Caki2 (cell line): ENCODE data around the gene SOX9. TPM values are rescaled to one million over a fixed set of nuclear protein-coding genes. Genes with fewer than 3 reads are reported as not detected.
"Not testable (repeated sequence)": the region's sequence is repeated elsewhere in the genome, so short reads cannot be mapped to it uniquely, and the experiment has no call there.

Source experiments
- DNase-seq: peaks from one replicate; pipeline ENCODE4 v3.0.0-alpha.2; 2015; ENCODE audit warnings: low read depth
- in situ Hi-C: cut with HindIII; loops from 2 replicates; pipeline ENCODE4 v1.10.0; 2016; ENCODE audit warnings: low sequenced_read_pairs, low pct_unique_long_range_greater_than_20kb, mixed read lengths
- total RNA-seq: library from RNA; depleted of rRNA; stranded (reverse); fragments of >200 nt; shearing (Covaris generic); gene quantifications from 2 replicates; pipeline ENCODE4 v1.2.3, GENCODE V29; 2014; ENCODE audit warnings: low replicate concordance

The SOX9 gene
- total RNA-seq, 1 experiment from 2014 or later: 8.5 TPM

DNA sequence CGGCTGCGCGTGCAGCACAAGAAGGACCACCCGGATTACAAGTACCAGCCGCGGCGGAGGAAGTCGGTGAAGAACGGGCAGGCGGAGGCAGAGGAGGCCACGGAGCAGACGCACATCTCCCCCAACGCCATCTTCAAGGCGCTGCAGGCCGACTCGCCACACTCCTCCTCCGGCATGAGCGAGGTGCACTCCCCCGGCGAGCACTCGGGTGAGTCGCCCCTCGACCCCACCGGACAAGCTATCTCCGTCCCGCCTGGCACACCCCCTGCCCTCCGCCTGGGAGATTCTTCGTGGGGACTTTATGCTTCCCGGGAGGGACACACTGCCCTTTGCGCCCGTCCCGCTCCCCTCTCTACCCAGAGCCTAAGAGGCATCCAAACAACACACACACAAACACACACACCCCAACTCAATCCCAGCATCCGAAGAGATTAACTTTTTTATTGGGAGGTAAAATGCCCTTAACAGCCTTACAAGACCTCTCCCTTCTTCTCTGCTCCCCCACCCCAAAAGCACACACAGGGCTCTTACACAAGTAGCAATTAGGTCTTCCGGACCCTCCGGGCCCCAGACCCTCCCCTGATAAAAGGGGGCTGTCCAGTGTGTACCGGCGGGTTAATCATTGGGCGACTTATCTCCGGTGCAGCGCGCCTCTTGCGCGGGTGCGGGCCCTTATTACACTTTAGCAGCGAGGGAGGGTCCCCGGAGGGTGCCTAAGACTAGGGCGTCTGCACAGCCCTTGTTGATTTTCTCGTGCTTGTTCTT lies 2.1 kb downstream of the SOX9 start:
- no peak for DNase-seq
- in situ Hi-C loops: no loop called here

- DNase-seq: no peak
- in situ Hi-C loops: no loop called here
Observed at GRCh38 chr17:72123530-72124437, 3.0 kb downstream of the SOX9 start.

DNA sequence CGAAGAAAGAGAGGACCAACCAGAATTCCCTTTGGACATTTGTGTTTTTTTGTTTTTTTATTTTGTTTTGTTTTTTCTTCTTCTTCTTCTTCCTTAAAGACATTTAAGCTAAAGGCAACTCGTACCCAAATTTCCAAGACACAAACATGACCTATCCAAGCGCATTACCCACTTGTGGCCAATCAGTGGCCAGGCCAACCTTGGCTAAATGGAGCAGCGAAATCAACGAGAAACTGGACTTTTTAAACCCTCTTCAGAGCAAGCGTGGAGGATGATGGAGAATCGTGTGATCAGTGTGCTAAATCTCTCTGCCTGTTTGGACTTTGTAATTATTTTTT lies 3.6 kb downstream of the SOX9 start:
- in situ Hi-C loops: no loop called here

DNA sequence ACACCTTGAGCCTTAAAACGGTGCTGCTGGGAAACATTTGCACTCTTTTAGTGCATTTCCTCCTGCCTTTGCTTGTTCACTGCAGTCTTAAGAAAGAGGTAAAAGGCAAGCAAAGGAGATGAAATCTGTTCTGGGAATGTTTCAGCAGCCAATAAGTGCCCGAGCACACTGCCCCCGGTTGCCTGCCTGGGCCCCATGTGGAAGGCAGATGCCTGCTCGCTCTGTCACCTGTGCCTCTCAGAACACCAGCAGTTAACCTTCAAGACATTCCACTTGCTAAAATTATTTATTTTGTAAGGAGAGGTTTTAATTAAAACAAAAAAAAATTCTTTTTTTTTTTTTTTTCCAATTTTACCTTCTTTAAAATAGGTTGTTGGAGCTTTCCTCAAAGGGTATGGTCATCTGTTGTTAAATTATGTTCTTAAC lies 4.4 kb downstream of the SOX9 start:
- DNase-seq: no peak
- in situ Hi-C loops: no loop called here

More for the DNA sequence above, 3.6 kb downstream of the SOX9 start:
- DNase-seq: no peak

GRCh38 chr17:72125742-72126141 lies 4.9 kb downstream of the SOX9 start:
- no peak for DNase-seq
- in situ Hi-C loops: no loop called here

DNA sequence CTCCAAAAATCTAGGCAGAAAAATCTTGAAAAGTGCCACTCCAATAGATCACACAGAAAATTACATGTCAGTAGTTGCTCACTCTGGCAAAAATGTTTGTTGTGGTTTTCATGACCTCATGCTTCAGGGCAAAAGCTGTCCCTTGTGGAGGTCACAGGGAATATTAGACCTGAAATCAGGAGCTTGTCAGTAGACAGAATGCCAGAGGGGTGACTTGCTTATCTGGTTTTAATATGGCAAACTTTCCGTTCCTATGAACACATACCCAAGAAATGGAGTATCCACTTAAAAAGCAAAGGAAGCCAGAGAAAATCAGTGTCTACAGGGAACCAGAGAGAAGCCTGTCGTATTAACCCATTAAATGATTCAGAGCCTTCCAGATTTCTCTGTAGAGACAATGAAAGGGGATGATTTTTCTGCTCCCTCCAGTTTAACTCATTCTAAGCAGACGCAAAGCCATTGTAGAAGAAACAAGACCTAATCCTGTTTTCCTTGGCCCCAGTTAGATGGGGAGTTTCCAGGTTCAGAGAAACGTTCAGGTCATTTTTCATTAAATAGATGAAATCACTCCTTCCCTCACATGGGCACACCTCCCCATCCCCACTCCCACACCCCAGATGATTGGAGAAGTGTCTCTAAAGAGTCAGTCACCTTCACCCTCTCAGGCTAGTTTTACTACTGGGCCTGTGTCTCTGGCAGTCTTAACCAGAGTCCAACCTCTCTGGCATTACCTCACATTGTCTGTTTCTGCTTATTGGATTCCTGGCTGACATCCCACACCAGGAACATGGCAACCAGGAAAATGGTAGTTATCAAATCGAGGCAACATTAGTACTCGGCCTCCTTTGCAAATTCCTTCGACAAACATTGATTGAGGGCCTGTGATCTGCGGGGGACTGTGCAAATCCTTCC lies 6.0 kb downstream of the SOX9 start:
- peak; percentile 96 for DNase-seq
- in situ Hi-C loops: no loop called here

DNA sequence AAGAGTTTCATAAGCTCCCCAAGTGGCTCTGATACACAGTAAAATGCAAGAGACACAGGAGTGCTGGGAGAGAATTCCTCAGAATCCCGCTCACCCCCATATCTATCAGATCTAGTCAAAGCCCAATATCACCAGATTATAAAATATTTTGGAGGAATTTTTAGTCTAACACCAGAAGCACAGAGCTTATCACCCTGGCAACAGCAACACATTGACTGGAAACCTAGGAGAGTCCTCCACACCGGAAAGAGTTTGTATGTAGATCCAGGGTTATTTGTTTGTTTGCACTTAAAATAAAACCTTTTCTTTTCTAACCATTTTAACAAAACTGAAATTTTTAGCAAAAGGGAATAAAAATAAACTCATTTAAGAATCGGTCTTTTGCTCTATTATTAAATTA lies 7.2 kb downstream of the SOX9 start:
- in situ Hi-C loops: no loop called here
- no peak for DNase-seq

- peak; percentile 54 for DNase-seq
Observed at GRCh38 chr17:72134608-72135394, 14.0 kb downstream of the SOX9 start.

GRCh38 chr17:72135546-72136325 lies 14.9 kb downstream of the SOX9 start:
- in situ Hi-C loops: no loop called here

More at GRCh38 chr17:72134608-72135394, 14.0 kb downstream of the SOX9 start:
- in situ Hi-C loops: no loop called here

GRCh38 chr17:72136692-72137091 lies 15.9 kb downstream of the SOX9 start:
- in situ Hi-C loops: no loop called here
- peak; percentile 68 for DNase-seq

More at GRCh38 chr17:72135546-72136325, 14.9 kb downstream of the SOX9 start:
- DNase-seq: no peak

DNA sequence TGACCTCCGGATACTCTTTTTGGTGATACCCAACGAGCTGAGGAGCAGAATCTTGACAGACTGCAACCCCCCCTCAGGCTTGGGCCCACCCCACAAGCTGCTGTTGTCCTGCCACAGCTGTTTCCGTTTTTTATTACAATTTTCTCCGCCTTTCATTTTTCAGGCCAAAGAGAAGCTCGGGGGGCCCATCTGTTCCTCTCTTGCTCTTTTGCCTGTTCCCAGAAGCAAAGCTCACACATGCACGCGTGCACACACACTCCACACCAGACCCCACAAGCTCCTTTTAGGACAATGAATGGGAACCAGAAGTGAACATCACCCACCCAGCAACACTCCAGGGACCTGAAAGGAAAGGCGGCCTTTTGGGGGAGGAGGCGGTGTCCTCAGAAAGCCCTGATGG lies 16.3 kb downstream of the SOX9 start:
- no peak for DNase-seq
- in situ Hi-C loops: no loop called here

GRCh38 chr17:72139212-72139611 lies 18.4 kb downstream of the SOX9 start:
- no peak for DNase-seq
- in situ Hi-C loops: no loop called here

GRCh38 chr17:72141336-72141735 lies 20.5 kb downstream of the SOX9 start:
- in situ Hi-C loops: no loop called here

DNA sequence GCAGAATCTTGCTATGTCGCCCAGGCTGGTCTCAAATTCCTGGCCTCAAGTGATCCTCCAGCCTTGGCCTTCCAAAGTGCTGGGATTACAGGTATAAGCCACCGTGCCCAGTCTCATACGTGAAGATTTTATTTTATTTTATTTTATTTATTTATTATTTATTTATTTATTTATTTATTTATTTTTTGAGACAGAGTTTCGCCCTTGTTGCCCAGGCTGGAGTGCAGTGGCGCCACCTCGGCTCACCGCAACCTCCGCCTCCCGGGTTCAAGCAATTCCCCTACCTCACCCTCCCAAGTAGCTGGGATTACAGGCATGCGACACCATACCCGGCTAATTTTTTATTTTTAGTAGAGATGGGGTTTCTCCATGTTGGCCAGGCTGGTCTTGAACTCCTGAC lies 21.3 kb downstream of the SOX9 start:
- DNase-seq, in situ Hi-C loops: not testable (repeated sequence)

More at GRCh38 chr17:72141336-72141735, 20.5 kb downstream of the SOX9 start:
- no peak for DNase-seq

DNA sequence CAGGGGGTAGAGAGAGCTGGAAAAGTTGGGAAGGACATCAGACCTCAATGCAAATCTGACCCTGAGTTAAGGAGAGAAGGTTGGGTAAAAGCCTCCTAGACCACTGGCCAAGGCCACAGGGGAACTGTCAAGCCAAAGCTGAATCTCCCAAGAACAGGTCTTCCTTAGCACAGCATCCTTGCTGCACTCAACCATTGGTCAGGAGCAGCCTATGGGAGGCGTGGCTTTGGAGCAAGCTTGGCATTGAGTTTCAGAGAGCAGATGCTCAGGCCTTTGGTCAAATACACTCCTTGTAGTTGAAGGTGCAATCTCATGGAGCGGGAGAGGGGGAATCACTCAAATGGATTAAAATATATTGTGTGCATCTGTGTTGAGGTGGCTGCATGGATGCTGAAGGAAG lies 21.8 kb downstream of the SOX9 start:
- no peak for DNase-seq
- in situ Hi-C loops: no loop called here

DNA sequence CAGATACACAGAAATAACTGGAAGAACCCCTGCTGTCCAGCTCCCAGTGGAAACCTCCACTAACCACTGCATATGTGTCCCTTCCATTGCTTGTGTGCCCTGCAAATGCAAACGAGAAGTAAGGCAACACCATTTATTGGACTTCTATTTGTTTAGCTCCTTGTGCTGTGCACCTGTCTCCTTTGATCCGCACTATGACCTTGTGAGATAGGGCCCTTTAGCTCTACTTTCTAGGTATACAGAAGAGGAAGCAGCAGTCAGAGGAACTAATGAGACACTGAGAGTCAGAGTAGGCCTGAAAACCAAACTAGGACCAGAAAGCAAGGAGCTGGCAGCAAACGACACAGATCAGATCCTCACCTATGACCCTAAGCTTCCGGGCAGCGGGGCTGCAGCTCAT lies 22.4 kb downstream of the SOX9 start:
- DNase-seq: no peak
- in situ Hi-C loops: no loop called here

GRCh38 chr17:72144101-72144500 lies 23.3 kb downstream of the SOX9 start:
- DNase-seq: no peak
- in situ Hi-C loops: no loop called here
